HG03135 (cell line): ENCODE results near the gene PPP2R2B.

Source experiments
- ATAC-seq: cut with Tn5 transposase; IDR thresholded peaks from one replicate; pipeline ENCODE4 v1.9.1; 2021; ENCODE audit warnings: mild to moderate bottlenecking, moderate library complexity; ENCODE audit not compliant: unreplicated experiment

PPP2R2B gene

DNA sequence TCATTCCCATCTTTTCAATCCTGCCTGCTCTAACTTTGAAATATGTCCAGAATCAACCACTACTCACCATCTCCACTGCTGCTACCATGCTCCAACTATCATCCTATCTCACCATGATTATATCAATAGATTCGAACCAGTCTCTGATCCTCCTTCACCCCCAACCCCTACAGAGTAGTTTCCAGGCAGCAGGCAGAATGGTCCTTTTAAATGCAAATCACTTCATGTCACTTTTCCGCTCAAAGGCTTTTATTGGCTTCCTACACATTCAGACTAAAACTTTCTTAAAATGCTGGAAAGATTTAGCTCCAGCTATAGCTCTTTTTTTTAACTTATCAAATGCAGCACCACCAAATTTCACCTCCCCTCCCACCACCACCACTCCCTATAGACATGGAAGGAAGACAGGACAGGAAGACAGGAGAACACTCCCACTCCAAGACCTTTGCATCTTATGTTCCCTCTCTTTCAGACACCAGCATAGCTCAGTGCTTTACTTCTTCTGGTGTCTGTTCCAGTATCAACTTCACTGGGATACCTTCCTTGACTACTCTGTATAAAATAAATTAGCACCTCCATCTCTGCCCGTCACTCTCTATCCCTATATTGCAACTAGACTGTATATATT is 9.9 kb upstream of the PPP2R2B start:
- no peak for ATAC-seq

DNA sequence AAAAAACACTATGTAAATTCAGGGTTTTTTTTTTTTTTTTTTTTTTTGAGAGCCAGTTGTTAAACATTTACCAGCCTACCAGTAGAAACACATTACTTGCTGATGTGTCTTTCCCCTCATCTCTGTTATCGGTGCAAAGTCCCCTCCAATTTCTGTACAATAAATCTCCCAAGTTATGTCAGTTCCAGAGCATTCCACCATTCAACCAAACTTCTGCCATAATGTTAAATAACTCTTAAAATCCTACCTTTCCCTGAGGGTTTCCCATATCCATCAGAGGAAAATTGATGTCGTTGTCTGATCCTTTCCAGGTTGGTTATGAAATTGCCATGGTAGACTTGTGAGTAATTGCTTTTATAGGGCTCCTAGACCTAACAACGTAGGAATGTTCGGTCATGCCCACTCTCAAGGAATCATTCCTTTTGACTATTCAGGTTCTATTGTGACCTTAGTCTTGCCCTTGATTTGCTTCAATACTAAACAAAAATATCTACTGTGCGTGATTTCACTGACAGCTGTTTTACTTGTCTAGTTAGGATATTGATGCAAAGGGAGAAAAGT is 5.6 kb upstream of the PPP2R2B start:
- no peak for ATAC-seq

DNA sequence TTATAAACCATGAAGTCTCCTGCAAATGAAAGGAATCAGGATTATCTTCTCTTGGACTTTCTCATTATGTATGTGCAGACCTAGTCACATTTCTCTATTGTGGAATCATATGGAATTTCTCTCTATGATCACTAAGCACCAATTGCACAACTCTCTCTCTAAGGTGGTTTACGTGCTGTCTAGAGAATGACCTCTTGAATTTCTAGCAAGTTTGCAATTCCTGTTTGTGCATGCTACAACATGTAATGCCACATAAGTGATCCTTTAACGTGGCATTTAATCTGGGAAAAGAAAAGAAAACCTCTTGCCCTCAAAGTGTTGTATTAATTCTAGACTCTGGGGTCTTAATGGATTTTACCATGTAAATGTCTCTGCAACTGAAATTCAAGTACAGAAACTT is 5.0 kb upstream of the PPP2R2B start:
- ATAC-seq, result no peak

DNA sequence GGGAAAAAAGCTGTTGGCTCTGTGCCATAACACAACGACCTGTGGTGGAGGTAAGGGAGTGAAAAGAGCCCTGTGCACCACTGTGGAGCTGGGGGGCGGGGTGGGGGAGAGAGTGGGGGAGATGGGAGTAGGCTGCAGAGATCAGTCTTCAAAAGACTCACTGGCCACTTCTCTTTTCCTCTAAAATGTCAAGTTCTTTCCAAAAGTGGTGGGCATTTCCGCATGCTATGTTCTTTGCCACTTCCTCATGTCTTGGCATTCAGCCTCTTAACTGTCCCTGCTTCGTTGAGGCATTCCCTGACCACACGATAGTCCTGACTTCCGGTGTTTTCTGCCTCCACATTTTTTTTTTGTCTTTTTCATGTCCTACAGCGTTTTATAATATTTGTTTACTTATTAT is 2.4 kb upstream of the PPP2R2B start:
- no peak for ATAC-seq

DNA sequence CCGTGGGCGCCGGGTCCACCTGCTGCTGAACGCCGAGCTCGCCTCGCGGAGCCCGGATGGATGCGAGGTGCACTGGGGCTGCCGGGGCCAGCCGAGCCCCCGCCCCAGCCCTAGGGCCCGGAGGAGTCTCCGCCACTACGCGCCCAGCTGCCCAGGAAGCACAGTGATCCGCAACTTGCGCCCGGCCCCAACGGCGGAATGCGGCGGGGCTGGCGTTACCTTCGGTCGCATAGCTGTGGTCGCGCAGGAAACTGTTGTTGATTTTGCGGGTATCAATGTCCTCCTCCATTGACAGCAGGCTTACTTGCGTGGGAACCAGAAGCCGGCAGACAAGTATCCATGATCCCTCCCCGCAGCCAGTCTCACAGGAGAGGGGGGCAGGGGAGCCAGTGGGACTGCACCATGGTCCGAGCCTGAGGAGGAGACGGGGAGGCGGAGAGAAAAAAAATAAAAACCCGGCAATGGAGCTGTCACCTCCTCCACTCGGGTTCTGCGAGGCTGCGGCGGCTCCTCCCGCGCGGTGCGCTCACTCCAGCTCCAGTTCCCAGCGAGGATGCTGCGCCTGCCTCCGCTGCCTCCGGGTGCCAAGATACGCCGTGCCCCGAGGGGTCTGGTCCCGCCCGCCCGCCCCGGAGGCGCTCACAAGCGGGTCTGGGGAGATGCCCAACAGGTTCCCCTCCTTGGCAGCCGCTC is 628 bp downstream of the PPP2R2B start:
- peak; percentile 48 for ATAC-seq

DNA sequence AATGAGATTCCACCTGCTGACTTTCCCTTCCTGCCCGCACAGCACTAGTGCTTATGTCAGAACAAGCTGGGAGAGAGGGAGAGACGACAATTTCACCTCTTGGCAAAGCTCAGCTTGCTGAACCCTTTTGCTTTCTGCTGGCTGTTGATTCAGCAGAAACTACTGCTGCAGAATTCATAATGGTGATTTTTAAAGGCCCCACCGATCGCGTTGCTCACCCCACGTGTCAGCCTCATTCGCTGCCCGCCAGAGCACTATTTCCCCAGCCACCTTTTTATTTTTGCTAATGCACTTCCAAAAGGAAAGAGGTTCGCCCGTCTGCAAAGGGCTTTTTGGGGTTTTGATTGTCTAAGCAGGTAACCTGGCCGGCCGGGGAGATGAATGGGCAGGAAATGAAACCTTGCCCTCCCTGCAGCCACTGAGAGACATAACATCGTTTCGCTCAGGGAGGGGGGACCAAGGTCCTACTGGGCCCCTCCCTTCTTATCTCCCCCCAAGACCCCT is 1.3 kb downstream of the PPP2R2B start:
- ATAC-seq, result peak; percentile 31

DNA sequence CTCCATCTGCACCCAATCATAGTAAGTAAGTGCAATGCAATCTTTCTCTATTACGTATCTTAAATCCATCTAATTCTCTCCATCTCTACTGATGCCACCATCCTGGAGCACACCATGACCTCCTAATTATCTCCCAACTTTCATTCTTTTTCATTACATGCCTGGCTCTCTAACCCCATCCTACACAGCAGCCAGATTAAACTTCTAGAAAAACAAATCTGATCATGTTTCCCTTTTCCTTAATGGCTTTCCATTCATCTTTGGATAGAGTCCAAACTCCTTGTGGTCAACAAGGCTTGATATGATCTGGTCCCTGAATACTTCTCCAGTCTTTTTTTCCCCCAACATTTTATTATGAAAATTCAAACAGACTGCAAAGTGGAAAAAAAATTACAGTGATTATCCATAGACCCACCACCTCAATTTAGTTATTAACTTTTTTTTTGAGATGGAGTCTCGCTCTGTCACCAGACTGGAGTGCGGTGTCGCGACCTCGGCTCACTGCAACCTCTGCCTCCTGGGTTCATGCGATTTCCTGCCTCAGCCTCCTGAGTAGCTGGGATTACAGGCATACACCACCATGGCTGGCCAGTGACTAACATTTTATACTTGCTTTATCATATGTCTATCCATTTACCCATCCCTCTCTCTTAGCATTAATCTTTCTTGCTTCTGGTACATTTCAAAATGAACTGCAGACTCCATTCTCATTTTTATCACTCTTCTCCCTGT is 5.2 kb downstream of the PPP2R2B start:
- no peak for ATAC-seq

DNA sequence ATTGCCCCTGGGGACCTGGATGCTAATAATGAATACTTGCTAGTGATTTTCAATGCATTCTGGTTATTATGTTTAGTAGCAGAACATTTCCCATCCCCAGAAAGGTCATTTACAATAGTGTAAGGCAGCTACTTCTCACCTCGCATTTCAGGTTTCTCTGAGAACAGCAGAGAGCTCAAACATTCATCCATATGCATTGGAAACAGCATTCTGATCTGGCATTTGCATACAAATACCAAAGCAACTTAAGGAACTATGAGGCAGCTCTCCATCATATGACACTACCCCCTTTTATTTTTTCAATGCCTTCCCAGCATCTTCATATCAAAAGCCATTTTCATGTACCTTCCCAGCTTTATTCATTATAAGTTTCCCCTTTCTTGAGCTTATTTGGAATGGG is 6.4 kb downstream of the PPP2R2B start:
- no peak for ATAC-seq

DNA sequence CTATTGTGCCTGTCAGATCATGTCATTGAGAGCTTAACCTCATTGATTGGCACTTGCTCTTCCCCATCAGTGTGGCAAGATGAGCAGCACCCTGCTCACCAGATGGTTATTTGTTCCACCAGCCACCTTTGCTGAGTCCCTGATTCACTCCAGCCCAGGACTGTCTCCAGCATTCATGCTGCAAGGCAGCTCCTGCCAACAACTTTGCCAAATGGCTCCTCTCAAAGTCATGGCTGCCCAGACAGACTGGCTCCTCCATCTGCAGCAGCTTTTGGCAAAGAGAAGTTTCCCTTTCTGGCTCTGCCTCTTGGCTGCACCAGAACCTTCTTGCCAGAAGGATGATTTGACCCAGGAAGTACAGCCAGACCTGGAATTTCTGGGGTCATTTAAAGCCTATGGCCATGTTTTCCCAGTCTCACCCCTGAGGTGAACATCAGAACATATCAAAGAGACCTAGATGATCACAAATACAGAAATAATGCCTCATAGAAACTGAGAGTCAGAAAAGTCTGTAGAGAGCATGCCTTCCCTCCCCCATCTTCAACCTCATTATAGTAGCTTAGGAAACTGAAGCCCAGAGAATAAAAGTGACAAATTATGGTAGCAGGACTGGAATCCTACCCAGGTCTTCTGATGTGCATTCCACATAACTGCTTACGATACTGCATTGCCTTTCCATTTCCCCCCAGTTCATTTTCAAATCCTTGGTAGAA is 10.4 kb downstream of the PPP2R2B start:
- no peak for ATAC-seq

DNA sequence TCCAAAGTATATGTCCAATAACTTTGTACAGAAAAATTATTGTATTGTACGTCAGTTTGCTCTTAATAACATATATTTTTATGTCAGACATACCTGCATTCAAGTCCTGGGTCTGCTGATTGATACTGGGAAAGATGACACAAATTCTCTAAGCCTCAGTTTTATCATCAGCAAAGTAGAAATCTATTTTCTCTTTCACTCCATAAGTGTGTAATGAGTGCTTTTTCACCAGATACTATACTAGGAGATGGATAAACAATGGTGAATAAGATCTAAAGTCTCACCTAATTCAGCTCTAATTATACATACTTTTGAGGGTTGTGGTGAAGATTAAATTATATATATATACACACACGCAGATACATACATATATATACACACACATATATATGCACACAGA is 12.3 kb downstream of the PPP2R2B start:
- no peak for ATAC-seq

DNA sequence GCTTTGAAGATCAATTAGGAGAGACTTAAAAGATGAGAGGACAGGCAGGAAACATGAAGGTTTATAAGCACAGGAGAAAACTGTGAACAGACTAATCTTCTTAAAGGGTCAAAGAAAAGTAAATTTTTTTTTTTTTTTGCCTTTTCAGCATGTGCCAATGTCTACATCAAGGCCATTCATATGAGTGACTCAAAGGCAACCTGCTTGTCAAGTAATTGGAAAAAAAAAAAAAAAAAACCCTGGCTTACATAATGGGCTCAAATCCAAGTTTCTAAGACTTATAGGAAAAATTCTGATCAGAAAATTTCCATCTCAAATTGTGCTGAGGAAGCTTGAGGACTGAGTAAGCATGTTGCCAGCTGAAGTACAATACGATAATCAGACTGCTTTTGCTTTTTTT is 15.9 kb downstream of the PPP2R2B start:
- no peak for ATAC-seq

DNA sequence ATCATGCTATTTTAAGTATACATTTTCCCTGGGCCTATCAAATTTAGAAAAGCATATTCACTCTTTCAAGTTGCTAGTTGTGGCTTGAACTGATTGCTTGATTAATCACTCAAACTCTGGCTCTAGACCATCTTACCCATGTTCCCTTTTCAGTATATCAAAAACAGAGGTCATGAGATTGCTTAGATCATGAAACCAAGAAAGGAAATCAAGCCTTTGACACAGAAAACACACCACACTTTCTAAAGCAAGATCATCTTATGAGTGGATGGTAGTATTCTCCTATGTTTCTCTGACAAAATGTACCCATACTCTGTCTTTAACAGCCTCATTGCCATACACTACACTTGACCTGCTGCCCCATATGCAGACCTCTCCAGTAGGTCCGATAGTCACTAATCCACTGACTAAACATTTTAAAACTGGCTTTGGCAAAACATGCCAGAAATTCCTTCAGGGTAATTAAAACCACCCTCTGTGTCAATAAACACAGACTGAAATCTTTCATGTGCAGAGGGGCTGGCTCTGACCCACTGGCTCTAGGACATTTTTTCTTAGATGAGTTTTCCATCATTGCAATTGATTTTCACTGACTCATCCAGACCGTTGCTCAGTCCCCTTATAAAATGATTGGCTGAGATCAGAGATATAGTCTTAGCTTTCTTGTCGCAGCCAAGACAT is 18.2 kb downstream of the PPP2R2B start:
- no peak for ATAC-seq

DNA sequence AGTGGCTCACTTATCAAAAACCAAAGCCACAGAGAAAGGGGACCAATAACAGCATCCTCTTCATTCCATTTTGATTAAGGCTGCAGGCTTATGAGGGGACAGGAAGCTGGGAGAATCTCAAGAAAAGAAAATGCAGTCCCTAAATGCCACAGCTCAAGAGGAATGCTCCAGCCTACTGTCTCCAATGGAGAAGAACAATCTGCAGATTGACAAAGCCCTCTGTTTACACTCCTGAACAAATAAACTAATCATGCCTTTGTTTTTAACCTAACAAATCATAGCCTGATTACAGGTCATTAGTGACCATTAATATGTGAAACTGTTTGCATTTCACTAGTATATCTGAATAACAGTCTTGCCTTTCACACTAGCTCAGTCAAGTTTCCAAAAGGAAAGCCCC is 26.5 kb downstream of the PPP2R2B start:
- no peak for ATAC-seq

DNA sequence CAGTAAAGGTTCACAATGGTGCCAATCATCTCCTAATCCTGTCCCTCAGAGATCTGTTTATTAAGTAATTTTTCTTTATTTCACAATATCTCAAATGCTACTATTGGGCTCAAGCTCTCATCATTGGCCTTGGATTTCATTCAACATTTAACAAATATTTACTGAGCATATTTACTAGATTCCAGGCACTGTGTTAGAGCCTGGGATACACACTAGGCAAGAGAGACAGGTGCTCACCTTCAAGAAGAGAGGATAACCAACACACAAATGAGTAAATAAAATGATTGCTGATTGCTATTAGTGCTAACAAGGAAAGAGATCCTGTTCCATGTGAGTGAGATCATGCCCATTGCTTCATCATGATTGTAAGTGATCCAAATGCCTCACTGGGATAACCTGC is 27.4 kb downstream of the PPP2R2B start:
- no peak for ATAC-seq

DNA sequence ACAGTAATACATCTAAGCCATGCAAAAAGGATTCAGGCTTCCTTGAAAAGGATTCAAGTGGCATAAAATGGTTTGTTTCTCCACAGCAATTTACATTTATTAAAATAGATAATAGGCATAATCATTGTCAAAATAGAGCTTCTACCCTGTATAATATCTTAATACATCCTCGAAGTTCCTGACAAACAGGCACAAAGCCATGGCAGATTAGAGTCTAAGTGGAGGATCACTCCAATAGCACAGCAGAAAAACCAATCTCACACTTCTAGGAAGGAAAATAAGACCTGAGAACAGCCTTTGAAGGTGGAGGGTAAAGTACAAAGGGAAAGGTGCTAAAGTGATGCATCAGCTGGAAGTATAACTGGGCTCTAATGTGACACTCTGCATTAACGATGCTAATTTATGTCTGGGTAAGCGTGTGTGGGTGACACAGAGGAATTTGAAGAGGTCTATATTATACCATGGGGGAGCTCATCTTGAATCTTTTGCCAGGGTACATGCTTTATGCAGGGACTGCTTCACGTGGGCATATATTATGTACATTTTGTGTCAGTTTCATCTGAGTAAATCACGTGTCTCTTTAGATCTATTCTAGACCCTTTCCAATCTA is 28.8 kb downstream of the PPP2R2B start:
- ATAC-seq, result no peak

DNA sequence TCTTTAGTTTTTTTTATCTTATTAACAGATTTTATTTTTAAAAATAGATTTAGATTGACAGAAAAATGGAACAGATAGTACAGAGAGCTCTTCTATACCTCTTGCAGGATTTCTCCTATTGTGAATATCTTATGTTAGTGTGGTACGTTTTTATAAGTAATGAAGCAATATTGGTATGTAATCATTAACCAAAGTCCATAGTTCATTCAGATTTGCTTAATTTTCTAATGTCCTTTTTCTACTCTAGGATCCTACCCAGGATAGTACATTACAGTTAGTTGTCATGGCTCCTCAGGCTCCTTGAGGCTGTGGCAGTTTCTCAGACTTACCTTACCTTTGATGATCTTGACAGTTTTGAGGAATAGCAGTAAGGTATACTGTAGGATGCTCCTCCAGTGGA is 30.4 kb downstream of the PPP2R2B start:
- ATAC-seq, result no peak

DNA sequence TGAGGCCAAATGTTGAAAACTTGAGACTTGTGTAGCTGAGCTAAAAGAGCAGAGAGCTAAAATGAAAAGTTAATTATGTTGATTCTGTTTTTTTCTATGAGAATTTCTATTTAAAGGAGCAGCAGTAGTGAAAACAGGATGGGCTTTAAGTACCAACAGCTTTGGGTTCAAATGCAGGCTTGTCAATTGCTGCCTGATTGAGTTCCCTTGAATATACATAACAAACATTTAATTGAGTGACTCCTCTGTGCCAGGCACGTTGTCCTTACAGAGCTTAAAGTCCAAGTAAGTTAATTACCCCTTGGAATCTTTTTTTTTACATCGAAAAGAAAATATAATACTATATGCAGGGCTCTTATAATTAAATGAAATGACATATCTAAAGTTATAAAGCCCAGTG is 38.5 kb downstream of the PPP2R2B start:
- ATAC-seq, result no peak

DNA sequence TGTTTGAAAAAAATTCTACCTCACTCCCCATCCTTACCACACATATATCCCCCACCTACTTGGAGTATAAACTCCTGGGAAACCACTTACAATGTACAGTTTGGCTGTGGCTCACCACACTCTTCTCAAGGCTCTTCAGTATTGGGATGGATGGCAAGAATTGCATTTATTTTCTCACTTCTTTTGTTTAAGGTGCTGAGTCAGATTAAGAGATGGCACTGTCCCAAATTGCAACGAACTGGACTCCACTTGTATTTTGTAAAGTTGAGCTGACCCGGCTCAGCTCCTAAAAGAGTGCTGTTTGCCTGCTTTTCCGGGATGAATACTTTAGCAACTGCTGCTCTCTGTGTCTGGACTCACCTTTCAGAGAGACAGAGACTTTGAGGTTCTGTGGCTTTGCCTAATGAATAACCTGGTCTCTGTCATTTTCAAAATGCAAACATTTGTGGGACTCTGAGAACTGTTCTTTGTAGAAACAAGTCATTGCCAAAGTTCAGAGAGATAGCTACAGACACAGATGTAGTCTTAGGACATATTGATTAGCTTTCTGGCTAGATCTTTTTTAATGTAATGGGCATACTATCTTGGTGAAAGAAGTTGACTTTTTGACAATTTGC is 42.2 kb downstream of the PPP2R2B start:
- no peak for ATAC-seq

DNA sequence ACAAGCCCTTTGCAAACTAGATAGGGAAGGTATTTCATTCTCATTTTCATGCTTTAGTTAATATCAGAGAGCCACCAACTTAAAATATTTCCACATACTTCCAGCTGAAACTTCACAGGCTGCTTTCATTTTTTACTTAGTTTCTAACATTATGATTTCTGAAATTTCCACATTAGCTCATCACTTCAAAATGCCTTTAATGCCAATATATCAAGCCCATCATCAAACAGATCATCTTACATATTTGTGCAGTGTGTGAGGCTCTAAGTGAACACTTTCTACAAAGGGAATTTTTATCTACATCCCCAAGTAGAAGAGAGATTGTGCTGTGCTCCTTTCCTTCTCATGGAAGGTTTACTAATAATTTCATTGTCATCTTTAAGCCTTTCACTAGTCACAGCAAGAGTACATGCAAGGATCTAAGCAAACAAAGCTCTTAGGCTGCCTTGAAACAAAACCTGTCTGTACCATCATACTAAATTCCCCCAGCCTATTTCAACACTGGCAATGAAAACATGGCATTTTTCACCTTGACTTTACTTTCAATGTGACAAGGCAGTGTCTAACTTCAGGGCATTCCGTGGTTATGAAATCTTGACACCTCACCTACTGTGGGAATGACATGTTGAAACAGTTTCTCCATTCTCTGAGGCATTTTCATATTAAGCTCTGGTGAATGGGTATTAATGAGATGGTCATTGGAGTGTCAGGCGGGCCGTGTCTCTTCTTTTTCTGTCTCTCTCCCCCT is 45.4 kb downstream of the PPP2R2B start:
- no peak for ATAC-seq
